Right atrium auricular region (tissue), 2 donors: Measurements from ENCODE around the gene ARV1. TPM values are rescaled to one million over a fixed set of nuclear protein-coding genes. Genes with fewer than 3 reads are reported as not detected.
"Not testable (repeated sequence)": the region's sequence is repeated elsewhere in the genome, so short reads cannot be mapped to it uniquely, and the experiment has no call there.

Source experiments
- DNase-seq: peaks from one replicate; pipeline ENCODE4 v3.0.0-alpha.2; 2019; ENCODE audit warnings: low spot score
- H3K27ac ChIP-seq, 2 donors: fragments of 200-600 bp; sonication (generic); 1 replicate in 1 of 2; 2 replicates in 1 of 2; pipeline ENCODE4 v1.5.1; 2016 to 2019
- H3K27me3 ChIP-seq, 2 donors: fragments of 200-600 bp; sonication (generic); one replicate each; pipeline versions ENCODE4 v1.5.1 to v1.6.0; 2017 to 2019
- H3K36me3 ChIP-seq: fragments of 200-600 bp; sonication (generic); one replicate; pipeline ENCODE4 v1.5.1; 2016
- H3K4me1 ChIP-seq, 2 donors: fragments of 200-600 bp; sonication (generic); one replicate each; pipeline versions ENCODE4 v1.5.1 to v1.6.0; 2017 to 2019
- H3K4me3 ChIP-seq, 2 donors: fragments of 200-600 bp; sonication (generic); 1 replicate in 1 of 2; 2 replicates in 1 of 2; pipeline ENCODE4 v1.5.1; 2017 to 2019; ENCODE audit warnings: mild to moderate bottlenecking in 1 of 2, moderate library complexity in 1 of 2
- H3K9me3 ChIP-seq, 2 donors: fragments of 200-600 bp; sonication (generic); one replicate each; pipeline ENCODE4 v1.5.1; 2019
- total RNA-seq, 2 donors: library from RNA; depleted of rRNA; stranded (reverse); fragments of >200 nt; gene quantifications; one replicate each; pipeline ENCODE4 v1.1.0, GENCODE V29; 2016
- TF ChIP-seq, protein P1 (sequence below), 2 donors: fragments of 200-600 bp; sonication (generic); IDR thresholded peaks; one replicate each; pipeline ENCODE4 v1.5.1; 2019; ENCODE audit warnings: antibody characterized with exemption in 2 of 2

Gene ARV1
- total RNA-seq, 2 donors from 2014 or later, result 19.6 to 36.5 TPM

DNA sequence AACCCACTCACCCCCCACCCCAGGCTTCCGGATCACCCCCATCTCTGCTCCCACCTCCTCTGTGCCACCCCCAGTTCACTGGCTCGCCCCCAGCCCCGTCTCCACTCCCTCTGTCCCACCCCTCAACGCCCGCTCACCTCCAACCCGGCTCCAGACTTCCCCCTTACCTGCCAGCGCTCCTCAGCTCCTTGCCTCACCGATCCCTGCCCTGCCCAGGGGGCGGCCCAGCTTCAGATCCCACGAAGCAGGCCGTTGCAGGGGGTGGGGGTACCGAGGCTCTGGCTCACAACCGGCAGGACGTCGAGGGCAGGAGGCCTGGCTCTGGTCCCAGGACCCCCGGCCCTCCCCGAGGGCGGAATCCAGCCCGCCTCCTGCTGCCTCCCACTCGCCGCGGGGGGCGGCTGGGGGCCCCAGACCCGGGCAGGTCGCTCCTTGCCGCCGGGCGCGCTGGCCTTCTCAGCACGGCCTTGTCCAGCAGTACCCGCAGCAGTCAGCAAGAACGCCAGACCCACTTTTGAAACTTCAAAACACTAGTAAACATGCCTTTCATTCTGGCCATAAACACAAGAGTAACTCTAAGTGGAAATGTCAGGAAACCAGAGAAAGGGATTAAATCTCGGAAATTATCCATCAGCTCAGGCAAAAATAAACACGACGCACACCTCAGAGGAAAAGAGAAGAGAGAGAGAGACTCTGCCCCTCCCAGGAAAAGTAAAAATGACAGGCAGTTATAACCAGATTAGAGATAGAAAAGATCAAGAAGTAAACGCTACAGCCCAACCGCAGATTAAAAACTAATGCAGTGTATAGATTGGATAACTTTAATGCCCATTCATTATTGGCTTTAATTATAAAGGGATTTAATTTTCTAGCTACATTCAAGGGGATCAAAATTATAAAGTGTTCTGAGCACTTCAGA, 62.2 kb downstream of the ARV1 start:
- no peak for DNase-seq
- TF ChIP-seq, protein P1, sequence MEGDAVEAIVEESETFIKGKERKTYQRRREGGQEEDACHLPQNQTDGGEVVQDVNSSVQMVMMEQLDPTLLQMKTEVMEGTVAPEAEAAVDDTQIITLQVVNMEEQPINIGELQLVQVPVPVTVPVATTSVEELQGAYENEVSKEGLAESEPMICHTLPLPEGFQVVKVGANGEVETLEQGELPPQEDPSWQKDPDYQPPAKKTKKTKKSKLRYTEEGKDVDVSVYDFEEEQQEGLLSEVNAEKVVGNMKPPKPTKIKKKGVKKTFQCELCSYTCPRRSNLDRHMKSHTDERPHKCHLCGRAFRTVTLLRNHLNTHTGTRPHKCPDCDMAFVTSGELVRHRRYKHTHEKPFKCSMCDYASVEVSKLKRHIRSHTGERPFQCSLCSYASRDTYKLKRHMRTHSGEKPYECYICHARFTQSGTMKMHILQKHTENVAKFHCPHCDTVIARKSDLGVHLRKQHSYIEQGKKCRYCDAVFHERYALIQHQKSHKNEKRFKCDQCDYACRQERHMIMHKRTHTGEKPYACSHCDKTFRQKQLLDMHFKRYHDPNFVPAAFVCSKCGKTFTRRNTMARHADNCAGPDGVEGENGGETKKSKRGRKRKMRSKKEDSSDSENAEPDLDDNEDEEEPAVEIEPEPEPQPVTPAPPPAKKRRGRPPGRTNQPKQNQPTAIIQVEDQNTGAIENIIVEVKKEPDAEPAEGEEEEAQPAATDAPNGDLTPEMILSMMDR (IDR thresholded peaks at IDR 0.05), result no peak
- Histone ChIP-seq H3K4me3 (peak overlapping the region; percentile 70 to 75), H3K4me1 (peaks cover 0 to 22% of the 10 kb centered on the region in 2 donors), H3K27ac (peak overlapping the region in 1 of 2 donors; percentile 62), H3K9me3 (peaks cover 0 to 5% of the 10 kb centered on the region in 2 donors), H3K36me3 (no peaks in the 10 kb centered on the region), H3K27me3 (no peaks in the 10 kb centered on the region)

DNA sequence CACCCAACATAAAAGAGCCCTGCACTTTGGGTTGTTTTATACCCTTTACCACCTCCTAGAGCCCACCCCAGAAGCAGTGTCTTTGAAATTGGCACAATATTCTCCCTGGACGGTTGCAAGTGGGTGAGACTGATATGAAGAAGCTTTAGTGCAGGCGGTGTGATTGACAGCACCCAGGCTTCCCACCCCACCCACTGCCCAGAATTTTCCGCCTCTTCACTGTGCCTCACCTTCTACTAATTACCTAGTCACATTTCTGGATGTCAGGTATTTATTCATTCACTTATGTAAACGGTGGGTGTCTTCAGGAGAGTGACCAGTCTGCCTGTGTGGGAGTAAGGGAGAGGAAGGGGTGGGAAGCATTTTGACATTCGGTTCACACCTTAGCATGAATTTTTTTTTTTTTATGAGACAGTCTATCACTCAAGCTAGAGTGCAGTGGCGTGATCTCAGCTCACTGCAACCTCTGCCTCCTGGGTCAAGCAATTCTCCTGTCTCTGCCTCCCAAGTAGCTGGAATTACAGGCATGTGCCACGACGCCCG, 62.9 kb downstream of the ARV1 start:
- TF ChIP-seq, protein P1 (IDR thresholded peaks at IDR 0.05), result no peak
- peaks cover 0 to 22% of the 10 kb centered on the region in 2 donors for H3K4me1 ChIP-seq
- no peak overlapping the region for H3K4me3 ChIP-seq
- no peaks in the 10 kb centered on the region for H3K36me3 ChIP-seq
- peaks cover 0 to 5% of the 10 kb centered on the region in 2 donors for H3K9me3 ChIP-seq
- H3K27me3 ChIP-seq, result no peaks in the 10 kb centered on the region
- H3K27ac ChIP-seq, result no peak overlapping the region
- no peak for DNase-seq

DNA sequence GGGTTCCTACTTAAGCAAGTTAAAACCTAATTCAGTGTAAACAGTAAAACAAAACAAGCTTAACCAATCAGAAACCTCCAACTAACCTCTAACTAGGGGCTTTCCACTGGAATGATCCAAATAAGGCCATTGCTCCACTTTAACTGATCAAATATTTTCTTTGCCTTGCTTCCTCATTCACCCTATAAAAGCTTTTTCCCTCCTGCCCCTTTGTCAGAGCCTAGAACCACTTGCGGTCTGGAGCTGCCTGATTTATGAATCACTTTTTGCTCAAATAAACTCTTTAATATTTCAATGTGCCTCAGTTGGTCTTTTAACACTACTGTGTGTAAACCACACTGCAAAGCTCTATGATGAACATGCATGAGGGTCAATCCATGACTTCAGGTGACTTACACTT, 65.7 kb downstream of the ARV1 start:
- Histone ChIP-seq H3K36me3 (no peaks in the 10 kb centered on the region), H3K27me3 (no peaks in the 10 kb centered on the region), H3K9me3 (peaks cover 0 to 5% of the 10 kb centered on the region in 2 donors), H3K4me1 (peaks cover 0 to 13% of the 10 kb centered on the region in 2 donors), H3K27ac (no peak overlapping the region), H3K4me3 (no peak overlapping the region)
- no peak for DNase-seq
- TF ChIP-seq, protein P1 (IDR thresholded peaks at IDR 0.05), result no peak

DNA sequence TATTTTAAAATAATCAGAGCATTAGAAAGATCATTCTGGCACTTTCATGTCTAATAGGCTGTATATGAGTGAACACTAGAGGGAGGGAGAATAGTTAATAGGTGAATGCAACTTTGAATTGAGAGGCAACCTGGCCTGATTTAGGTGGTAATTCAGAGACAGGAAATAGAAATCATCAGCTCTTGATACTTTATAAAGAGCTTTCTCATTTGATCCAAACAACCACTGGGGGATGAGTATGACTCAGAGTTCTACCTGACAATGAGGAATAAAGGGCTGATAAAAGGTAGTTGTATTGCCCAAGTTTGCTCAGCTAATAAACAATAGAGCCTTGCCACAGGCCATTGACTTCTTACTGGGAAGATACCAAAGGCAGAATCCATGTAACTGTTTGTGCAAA, 66.4 kb downstream of the ARV1 start:
- Histone ChIP-seq H3K27ac (no peak overlapping the region), H3K27me3 (no peaks in the 10 kb centered on the region), H3K4me1 (peaks cover 0 to 12% of the 10 kb centered on the region in 2 donors), H3K4me3 (no peak overlapping the region), H3K36me3 (no peaks in the 10 kb centered on the region), H3K9me3 (peaks cover 0 to 5% of the 10 kb centered on the region in 2 donors)
- DNase-seq, result no peak
- TF ChIP-seq, protein P1 (IDR thresholded peaks at IDR 0.05), result no peak

DNA sequence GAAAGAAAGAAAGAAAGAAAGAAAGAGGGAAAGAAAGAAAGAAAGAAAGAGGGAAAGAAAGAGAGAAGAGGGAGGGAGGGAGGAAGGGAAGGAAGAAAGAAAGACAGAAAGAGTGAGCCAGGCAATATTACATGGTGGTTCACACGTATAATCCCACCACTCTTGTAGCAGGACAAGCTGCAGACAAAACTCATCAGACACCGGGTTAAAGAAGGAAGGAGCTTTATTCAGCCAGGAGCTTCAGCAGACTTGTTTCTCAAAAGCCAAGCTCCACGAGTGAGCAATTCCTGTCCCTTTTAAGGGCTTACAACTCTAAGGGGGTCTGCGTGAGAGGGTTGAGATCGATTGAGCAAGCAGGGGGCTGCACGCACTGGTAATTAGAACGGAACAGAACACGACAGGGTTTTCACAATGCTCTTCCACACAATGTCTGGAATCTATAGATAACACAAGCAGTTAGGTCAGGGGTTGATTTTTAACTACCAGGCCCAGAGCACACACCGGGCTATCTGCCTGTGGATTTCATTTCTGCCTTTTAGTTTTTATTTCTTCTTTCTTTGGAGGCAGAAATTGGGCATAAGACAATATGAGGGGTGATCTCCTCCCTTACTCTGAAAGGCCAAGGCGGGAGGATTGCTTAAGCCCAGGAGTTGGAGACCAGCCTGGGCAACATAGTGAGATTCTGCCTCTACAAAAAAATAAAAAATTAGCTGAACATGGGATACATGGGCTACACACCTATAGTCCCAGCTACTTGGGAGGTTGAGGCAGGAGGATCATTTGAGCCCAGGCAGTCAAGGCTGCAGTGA, 67.2 kb downstream of the ARV1 start:
- not testable (repeated sequence) for DNase-seq, H3K27ac ChIP-seq, H3K36me3 ChIP-seq, H3K4me3 ChIP-seq, H3K4me1 ChIP-seq, H3K9me3 ChIP-seq, H3K27me3 ChIP-seq
